Neural cell (in vitro differentiated cells): ENCODE results near the gene CFAP221.

ENCODE experiments used
- CTCF ChIP-seq: fragments of 450-650 bp; IDR thresholded peaks from 2 replicates; pipeline ENCODE4 v1.5.1; 2014; ENCODE audit warnings: antibody characterized with exemption, mild to moderate bottlenecking, moderate library complexity; ENCODE audit not compliant: poor library complexity, severe bottlenecking
- EP300 ChIP-seq: fragments of 450-650 bp; conservative IDR thresholded peaks from 2 replicates; pipeline ENCODE4 v1.6.1; 2014; ENCODE audit warnings: antibody characterized with exemption, mild to moderate bottlenecking, moderate library complexity; ENCODE audit not compliant: poor library complexity, severe bottlenecking
- EZH2 ChIP-seq: fragments of 200-600, 300-800 bp; shearing (Covaris generic), sonication (generic); IDR thresholded peaks from 2 replicates; pipeline ENCODE4 v1.6.1; 2014; ENCODE audit warnings: antibody characterized with exemption, low read length, borderline replicate concordance, mild to moderate bottlenecking; ENCODE audit not compliant: insufficient read depth, poor library complexity, severe bottlenecking
- MXI1 ChIP-seq: fragments of 450-650 bp; conservative IDR thresholded peaks from 2 replicates; pipeline ENCODE4 v1.6.1; 2014; ENCODE audit warnings: antibody characterized with exemption, mild to moderate bottlenecking; ENCODE audit not compliant: poor library complexity, severe bottlenecking
- POLR2AphosphoS5 ChIP-seq: IDR thresholded peaks from 2 replicates; pipeline ENCODE4 v1.6.1; 2012
- RAD21 ChIP-seq: fragments of 450-650 bp; conservative IDR thresholded peaks from 2 replicates; pipeline ENCODE4 v1.6.1; 2014; ENCODE audit warnings: antibody characterized with exemption, mild to moderate bottlenecking, moderate library complexity
- REST ChIP-seq: IDR thresholded peaks from 2 replicates; pipeline ENCODE4 v1.6.1; 2012; ENCODE audit warnings: borderline replicate concordance
- SMC3 ChIP-seq: fragments of 450-650 bp; conservative IDR thresholded peaks from 2 replicates; pipeline ENCODE4 v1.6.1; 2014; ENCODE audit warnings: antibody characterized with exemption, mild to moderate bottlenecking, moderate library complexity; ENCODE audit not compliant: poor library complexity
- TAF1 ChIP-seq: IDR thresholded peaks from 2 replicates; pipeline ENCODE4 v1.6.1; 2012; ENCODE audit warnings: low read depth

- no peak for TF ChIP-seq CTCF
- no peak for TF ChIP-seq REST
- TF ChIP-seq EP300, result no peak
- no peak for TF ChIP-seq POLR2AphosphoS5
- TF ChIP-seq SMC3, result no peak
- TF ChIP-seq TAF1, result no peak
- TF ChIP-seq EZH2, result no peak
- TF ChIP-seq RAD21, result no peak
- TF ChIP-seq MXI1, result no peak
These were observed 25.2 kb upstream of the CFAP221 start for GRCh38 chr2:119519057-119519408.
